Epithelial cell of proximal tubule (primary cell): ENCODE results near the gene CRB1. TPM values are rescaled to one million over a fixed set of nuclear protein-coding genes. Genes with fewer than 3 reads are reported as not detected.

Experiments
- DNase-seq: peaks from one replicate; pipeline ENCODE4 v3.0.0-alpha.2; 2011; ENCODE audit warnings: low read depth
- H3K4me3 ChIP-seq: 2 replicates; pipeline ENCODE4 v1.5.1; 2011; ENCODE audit warnings: low read depth, mild to moderate bottlenecking, low read length
- total RNA-seq: library from RNA; depleted of rRNA; stranded (reverse); fragments of >200 nt; gene quantifications from 2 replicates; pipeline ENCODE4 v1.2.3, GENCODE V29; 2015
- TF ChIP-seq, protein P1 (sequence below): conservative IDR thresholded peaks from 2 replicates; pipeline ENCODE4 v1.5.1; 2012; ENCODE audit warnings: low read depth, mild to moderate bottlenecking, low read length

CRB1 gene
- total RNA-seq, result 0.06 TPM in 1 of 2 replicates, not detected in the other

DNA sequence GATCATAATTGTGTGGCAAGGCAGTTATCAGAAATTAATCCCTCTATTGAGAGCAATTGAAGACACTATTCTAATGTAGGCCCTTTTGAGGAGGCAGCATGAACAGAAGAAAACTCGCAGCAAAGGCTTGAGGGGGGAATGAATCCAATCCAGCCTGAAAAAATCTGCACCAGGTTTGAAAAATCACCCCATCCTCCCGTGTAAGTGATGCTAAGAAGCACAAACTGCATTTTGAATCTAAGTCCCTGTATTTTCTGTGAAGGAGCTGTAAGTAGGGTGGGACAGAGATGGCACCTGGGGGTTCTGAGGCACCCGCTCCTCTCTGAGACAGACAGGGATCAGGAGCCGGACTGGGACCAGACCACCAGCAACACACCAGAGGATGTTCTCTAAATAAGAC is at the start of gene CRB1:
CRB1 (plus strand) TSS at position 241 of the 400 bp plus-strand sequence. CDS start 161 bp downstream, outside the sequence.
- TF ChIP-seq, protein P1, sequence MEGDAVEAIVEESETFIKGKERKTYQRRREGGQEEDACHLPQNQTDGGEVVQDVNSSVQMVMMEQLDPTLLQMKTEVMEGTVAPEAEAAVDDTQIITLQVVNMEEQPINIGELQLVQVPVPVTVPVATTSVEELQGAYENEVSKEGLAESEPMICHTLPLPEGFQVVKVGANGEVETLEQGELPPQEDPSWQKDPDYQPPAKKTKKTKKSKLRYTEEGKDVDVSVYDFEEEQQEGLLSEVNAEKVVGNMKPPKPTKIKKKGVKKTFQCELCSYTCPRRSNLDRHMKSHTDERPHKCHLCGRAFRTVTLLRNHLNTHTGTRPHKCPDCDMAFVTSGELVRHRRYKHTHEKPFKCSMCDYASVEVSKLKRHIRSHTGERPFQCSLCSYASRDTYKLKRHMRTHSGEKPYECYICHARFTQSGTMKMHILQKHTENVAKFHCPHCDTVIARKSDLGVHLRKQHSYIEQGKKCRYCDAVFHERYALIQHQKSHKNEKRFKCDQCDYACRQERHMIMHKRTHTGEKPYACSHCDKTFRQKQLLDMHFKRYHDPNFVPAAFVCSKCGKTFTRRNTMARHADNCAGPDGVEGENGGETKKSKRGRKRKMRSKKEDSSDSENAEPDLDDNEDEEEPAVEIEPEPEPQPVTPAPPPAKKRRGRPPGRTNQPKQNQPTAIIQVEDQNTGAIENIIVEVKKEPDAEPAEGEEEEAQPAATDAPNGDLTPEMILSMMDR, result no peak
- H3K4me3 ChIP-seq, result no peak within 1 kb of the TSS
- no peak for DNase-seq

DNA sequence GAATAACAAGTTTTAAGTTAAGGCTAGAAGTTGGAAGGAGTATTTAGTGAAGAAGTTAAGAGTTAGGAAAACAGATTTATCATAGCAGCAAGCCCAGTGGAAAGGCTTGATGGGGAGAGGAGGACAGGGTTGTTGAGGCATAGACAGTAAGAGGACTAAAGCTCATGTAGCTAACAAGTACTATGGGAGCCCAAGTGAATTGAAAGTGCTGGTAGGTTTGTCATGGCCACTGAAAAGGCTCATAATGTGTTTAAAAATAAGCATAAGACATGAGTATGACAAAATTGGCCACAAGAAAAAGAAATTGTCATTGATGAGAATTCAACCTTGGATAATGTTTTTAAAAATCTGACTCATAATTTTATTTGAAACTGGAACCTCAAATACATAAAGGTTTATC is 49.2 kb upstream of the CRB1 start:
- no peak for DNase-seq
- no peak overlapping the region for H3K4me3 ChIP-seq
- TF ChIP-seq, protein P1, result no peak

DNA sequence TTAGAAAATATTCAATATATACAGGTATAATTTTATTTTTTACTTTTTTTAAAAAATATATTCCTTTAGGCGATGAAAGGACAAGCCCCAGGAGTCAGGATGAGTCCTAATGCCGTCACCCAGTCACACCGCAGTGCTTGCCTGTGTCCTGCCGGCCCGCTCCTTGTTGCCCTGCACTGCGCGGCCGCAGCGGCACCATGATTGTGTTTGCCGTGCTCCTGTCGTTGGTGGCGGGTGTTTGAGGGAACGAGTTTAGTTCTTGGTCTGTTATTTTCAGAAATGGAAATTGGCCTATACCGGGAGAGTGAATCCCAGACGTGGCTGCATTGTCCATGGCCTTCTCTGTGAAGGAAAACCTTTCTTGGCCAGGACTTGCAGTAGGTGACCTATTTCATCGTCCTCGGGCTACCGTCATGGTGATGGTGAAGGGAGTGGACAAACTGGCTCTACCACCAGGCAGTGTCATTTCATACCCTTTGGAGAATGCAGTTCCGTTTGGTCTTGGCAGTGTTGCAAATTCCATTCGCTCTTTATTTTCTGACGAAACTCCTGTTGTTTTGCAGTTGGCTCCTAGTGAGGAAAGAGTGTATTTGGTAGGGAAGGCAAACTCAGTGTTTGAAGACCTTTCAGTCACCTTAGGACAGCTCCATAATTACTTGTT is 45.9 kb upstream of the CRB1 start:
- H3K4me3 ChIP-seq, result no peak overlapping the region
- DNase-seq, result no peak
- TF ChIP-seq, protein P1, result no peak

DNA sequence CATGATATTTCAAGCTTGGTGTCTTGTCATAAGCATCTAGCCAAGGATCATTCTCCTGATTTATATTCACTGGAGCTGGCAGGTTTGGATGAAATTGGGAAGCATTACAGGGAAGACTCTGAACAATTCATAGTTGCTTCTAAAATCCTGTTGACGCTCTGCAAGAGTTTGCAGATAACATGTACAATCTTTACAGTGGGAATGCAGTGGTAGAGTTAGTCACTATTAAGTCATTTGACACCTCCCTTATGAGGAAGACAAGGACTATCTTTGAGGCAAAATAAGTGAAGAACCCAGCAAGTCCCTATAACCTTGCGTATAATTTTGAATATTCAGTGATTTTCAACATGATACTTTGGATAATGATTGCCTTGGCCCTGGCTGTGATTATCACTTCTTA is 45.3 kb upstream of the CRB1 start:
- no peak overlapping the region for H3K4me3 ChIP-seq
- TF ChIP-seq, protein P1, result no peak
- no peak for DNase-seq

DNA sequence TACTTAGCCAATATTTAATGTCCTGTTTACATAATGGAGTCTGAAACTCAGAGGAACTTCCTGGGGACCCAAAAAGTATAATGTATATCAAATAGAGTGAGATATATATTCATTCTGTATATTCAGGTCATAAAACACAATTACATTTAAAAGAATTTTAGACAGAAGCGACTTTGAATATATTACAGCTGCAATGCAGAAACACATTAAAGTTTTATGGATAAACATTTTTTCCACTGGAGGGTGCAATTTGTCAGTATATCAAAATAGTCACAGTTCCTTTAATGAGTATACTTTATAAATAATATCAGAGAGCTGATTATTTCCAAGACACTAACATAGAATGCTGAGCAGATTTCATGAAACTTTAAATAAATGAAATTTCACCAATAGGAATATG is 43.9 kb upstream of the CRB1 start:
- H3K4me3 ChIP-seq, result no peak overlapping the region
- no peak for DNase-seq
- TF ChIP-seq, protein P1, result peak; percentile 43

DNA sequence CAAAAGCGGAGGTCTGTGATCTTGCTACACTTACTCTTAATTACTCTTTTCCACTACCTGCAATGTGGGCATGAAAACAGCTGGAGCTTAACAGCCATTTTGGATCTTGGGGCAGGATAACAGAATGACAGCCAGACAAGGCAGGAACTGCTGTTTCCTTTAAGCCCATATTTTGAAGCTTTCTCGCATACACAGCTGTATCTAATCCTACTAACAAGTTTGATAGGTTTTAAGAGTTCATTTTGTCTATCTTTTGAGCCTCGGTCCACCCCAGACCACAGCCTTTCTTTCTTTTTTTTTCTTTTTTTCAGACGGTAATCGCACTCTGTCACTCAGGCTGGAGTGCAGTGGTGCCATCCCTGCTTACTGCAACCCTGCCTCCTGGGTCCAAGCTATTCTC is 42.4 kb upstream of the CRB1 start:
- H3K4me3 ChIP-seq, result no peak overlapping the region
- TF ChIP-seq, protein P1, result no peak
- DNase-seq, result no peak

DNA sequence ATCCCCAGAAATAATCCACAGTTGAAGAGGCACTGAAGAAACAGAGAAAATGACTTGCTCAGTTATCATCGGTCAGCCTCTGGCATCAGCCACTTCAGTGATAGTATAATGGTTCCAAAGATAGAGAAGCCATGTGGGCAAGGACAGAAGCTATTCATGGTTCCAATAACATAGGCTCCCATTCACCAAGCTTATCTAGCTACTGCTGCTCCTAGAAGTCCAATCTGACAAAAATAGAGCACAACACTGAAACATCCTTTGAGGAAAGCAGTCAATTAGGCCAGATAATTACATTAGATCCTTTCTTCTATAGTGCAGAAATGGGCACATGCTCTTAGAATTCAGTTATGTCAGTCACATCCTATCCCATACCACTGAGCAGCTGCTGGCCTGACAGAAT is 33.5 kb upstream of the CRB1 start:
- DNase-seq, result no peak
- H3K4me3 ChIP-seq, result no peak overlapping the region

More for the DNA sequence above, 33.5 kb upstream of the CRB1 start:
- TF ChIP-seq, protein P1, result no peak
